ENCODE data around the gene COL24A1. TPM values are rescaled to one million over a fixed set of nuclear protein-coding genes. Genes with fewer than 3 reads are reported as not detected.

COL24A1 gene
- total RNA-seq (2021): 0.15 and 0.72 TPM in 2 replicates
- percentile 23 among the genes with signal in this experiment for Bru-seq, nascent RNA
- percentile 18 among the genes with signal in this experiment for BruChase-seq, experiment 1, labeled RNA remaining after a 2-hour chase
- percentile 16 among the genes with signal in this experiment for BruChase-seq, experiment 2, labeled RNA remaining after a 6-hour chase
- long read RNA-seq: 0 reads

DNA sequence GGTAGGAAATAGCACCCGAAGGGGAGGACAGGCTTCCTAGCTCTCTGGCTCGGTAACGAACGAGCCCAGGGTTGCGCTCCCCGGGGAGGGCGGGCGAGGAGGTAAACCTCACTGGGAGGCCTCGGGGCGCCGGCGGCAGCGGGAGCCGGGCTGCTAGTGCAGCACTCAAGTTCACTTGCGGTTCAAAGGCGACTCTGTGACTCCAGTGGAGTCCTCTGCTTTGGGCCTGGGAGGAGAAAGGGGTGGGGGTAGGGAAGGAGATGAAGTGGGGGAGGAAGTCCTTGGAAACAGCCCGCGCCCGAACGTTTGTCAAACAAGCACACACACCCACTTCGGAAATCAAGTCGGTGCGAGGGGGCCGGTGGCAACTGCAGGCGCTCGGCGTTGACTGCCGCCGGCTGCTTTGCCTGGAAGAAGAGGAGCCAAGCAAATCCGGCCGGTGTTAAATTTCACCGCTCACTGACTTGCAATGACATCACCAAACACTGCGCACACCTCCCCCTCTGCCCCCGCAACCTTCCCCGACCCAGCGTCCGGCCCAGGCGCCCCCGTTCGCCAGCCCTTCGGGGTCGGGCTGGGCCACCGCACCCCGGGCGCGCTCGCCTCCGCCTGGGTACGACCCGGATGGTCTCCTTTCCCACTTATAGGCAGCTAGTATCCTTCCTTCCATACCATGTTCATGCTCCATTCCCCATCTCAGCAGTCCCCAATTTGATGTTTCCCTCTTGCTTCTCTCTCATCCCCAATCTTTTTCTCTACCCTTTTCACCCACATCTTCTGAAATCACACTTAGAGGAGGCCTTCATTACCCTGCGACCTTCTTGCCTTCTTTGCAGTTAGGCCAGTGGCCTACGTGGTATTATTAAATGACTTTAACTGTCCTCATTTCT lies at the start of gene COL24A1:
COL24A1 (minus strand) TSS at position 207 of the 890 bp plus-strand sequence. CDS start 376 bp downstream, outside the sequence.
- no TSS peak for BruUV-seq (replicated peaks)
- peaks cover 10% of the 10 kb centered on the region for H3K4me1 ChIP-seq (ENCODE audit: insufficient read depth, low read length, poor library complexity, severe bottlenecking)
- intact Hi-C loops (cut with micrococcal nuclease; ENCODE audit: unreplicated experiment): loop anchor here (10.0 kb wide), 1 partner anchor 198 kb away; no protein-coding TSS in a partner anchor
- H3K4me3 ChIP-seq (ENCODE audit: low read depth, low read length, poor library complexity, severe bottlenecking): peak within 1 kb of the TSS; percentile 39
- no peak within 1 kb of the TSS for H3K27ac ChIP-seq (ENCODE audit: low read depth, low read length, poor library complexity, severe bottlenecking)
- no peak for TF ChIP-seq EZH2 (IDR thresholded peaks at IDR 0.05; ENCODE audit: borderline replicate concordance, low read depth, low read length, poor library complexity, severe bottlenecking)
- TF ChIP-seq, protein P1, sequence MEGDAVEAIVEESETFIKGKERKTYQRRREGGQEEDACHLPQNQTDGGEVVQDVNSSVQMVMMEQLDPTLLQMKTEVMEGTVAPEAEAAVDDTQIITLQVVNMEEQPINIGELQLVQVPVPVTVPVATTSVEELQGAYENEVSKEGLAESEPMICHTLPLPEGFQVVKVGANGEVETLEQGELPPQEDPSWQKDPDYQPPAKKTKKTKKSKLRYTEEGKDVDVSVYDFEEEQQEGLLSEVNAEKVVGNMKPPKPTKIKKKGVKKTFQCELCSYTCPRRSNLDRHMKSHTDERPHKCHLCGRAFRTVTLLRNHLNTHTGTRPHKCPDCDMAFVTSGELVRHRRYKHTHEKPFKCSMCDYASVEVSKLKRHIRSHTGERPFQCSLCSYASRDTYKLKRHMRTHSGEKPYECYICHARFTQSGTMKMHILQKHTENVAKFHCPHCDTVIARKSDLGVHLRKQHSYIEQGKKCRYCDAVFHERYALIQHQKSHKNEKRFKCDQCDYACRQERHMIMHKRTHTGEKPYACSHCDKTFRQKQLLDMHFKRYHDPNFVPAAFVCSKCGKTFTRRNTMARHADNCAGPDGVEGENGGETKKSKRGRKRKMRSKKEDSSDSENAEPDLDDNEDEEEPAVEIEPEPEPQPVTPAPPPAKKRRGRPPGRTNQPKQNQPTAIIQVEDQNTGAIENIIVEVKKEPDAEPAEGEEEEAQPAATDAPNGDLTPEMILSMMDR (conservative IDR thresholded peaks at IDR 0.05; ENCODE audit: low read depth, low read length): no peak
- DNase-seq (ENCODE audit: low spot score): peak; percentile 30
- peaks cover 18% of the 10 kb centered on the region for H3K27me3 ChIP-seq (replicated peaks; ENCODE audit: insufficient read depth, low read depth, low read length, poor library complexity)
- no peaks in the 10 kb centered on the region for H3K9me3 ChIP-seq (ENCODE audit: low read depth, low read length, poor library complexity, severe bottlenecking)
- ChIA-PET CTCF (no interaction called here), POLR2A (ENCODE audit: low non-redundant PET) (interaction anchor here (0.8 kb wide), 1 partner anchor 30 kb away, joined by 10 read pairs; no protein-coding TSS in a partner anchor)
- no peaks in the 10 kb centered on the region for H3K36me3 ChIP-seq (ENCODE audit: insufficient read depth, low read length, poor library complexity, severe bottlenecking)

- Histone ChIP-seq H3K36me3 (ENCODE audit: insufficient read depth, low read length, poor library complexity, severe bottlenecking) (no peaks in the 10 kb centered on the region), H3K27ac (ENCODE audit: low read depth, low read length, poor library complexity, severe bottlenecking) (no peak overlapping the region), H3K4me1 (ENCODE audit: insufficient read depth, low read length, poor library complexity, severe bottlenecking) (no peaks in the 10 kb centered on the region), H3K4me3 (ENCODE audit: low read depth, low read length, poor library complexity, severe bottlenecking) (no peak overlapping the region), H3K9me3 (ENCODE audit: low read depth, low read length, poor library complexity, severe bottlenecking) (no peaks in the 10 kb centered on the region), H3K27me3 (replicated peaks; ENCODE audit: insufficient read depth, low read depth, low read length, poor library complexity) (no peaks in the 10 kb centered on the region)
- TF ChIP-seq EZH2 (IDR thresholded peaks at IDR 0.05; ENCODE audit: borderline replicate concordance, low read depth, low read length, poor library complexity, severe bottlenecking): no peak
- TF ChIP-seq, protein P1 (conservative IDR thresholded peaks at IDR 0.05; ENCODE audit: low read depth, low read length): no peak
- no TSS peak for BruUV-seq (replicated peaks)
- CTCF ChIA-PET: no interaction called here
- DNase-seq (ENCODE audit: low spot score): no peak
- intact Hi-C loops (cut with micrococcal nuclease; ENCODE audit: unreplicated experiment): no loop called here
- POLR2A ChIA-PET (ENCODE audit: low non-redundant PET): no interaction called here
These were observed 49.2 kb upstream of the COL24A1 start for GRCh38 chr1:86205741-86206140.

- H3K4me3 ChIP-seq (ENCODE audit: low read depth, low read length, poor library complexity, severe bottlenecking): no peak overlapping the region
- H3K9me3 ChIP-seq (ENCODE audit: low read depth, low read length, poor library complexity, severe bottlenecking): no peaks in the 10 kb centered on the region
- intact Hi-C loops (cut with micrococcal nuclease; ENCODE audit: unreplicated experiment): no loop called here
- H3K36me3 ChIP-seq (ENCODE audit: insufficient read depth, low read length, poor library complexity, severe bottlenecking): no peaks in the 10 kb centered on the region
- TF ChIP-seq, protein P1 (conservative IDR thresholded peaks at IDR 0.05; ENCODE audit: low read depth, low read length): no peak
- no peak for TF ChIP-seq EZH2 (IDR thresholded peaks at IDR 0.05; ENCODE audit: borderline replicate concordance, low read depth, low read length, poor library complexity, severe bottlenecking)
- no peak overlapping the region for H3K27ac ChIP-seq (ENCODE audit: low read depth, low read length, poor library complexity, severe bottlenecking)
- DNase-seq (ENCODE audit: low spot score): peak; percentile 10
- ChIA-PET CTCF (no interaction called here), POLR2A (ENCODE audit: low non-redundant PET) (no interaction called here)
- BruUV-seq (replicated peaks): no TSS peak
- H3K4me1 ChIP-seq (ENCODE audit: insufficient read depth, low read length, poor library complexity, severe bottlenecking): no peaks in the 10 kb centered on the region
- H3K27me3 ChIP-seq (replicated peaks; ENCODE audit: insufficient read depth, low read depth, low read length, poor library complexity): no peaks in the 10 kb centered on the region
These were observed 46.2 kb upstream of the COL24A1 start for GRCh38 chr1:86202552-86203340.

Measured in A673 (cell line).